ENCODE results near the gene STIMATE. TPM values are rescaled to one million over a fixed set of nuclear protein-coding genes. Genes with fewer than 3 reads are reported as not detected.

Gene STIMATE
- polyA plus RNA-seq, 1 of the 3 experiments (the other 2 are of a cell fraction): 9.3 TPM

DNA sequence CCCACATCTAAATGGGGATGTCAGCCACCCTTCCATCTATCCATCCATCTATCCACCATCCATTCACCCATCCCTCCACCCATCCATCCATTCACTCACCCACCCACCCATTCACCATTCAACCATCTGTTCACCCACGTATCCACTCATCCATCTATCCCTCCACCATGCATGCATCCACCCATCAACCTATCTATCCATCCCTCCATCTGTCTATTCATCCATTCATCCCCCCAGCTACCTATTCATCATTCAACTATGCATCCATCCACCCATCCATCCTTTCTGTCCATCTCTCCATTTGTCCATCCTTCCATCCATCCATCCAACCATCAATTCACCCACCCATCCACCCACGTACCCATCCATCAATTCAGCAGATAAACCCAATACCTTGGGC is 88.2 kb downstream of the STIMATE start:
- Histone ChIP-seq H3K9me2 (no peaks in the 10 kb centered on the region), H3K27me3 (ENCODE audit: insufficient read depth) (no peaks in the 10 kb centered on the region), H3K4me2 (no peak overlapping the region), H3K4me3 (ENCODE audit: low read depth in 2 of 2, low read length in 1 of 2) (no peak overlapping the region), H3K79me2 (ENCODE audit: insufficient read depth) (no peaks in the 10 kb centered on the region), H4K20me1 (ENCODE audit: insufficient read depth) (no peaks in the 10 kb centered on the region), H3K9me3 (no peaks in the 10 kb centered on the region), H3K27ac (ENCODE audit: low read depth in 2 of 2, low read length in 1 of 2) (no peak overlapping the region), H3F3A (replicated peaks; ENCODE audit: insufficient read depth) (no peaks in the 10 kb centered on the region), H3K4me1 (ENCODE audit: control insufficient read depth in 1 of 2, insufficient read depth in 2 of 2, low read depth in 1 of 2, low read length in 1 of 2) (no peaks in the 10 kb centered on the region; a peak in 1 of 4 replicates), H3K9ac (no peak overlapping the region), H3K36me3 (replicated peaks in 1 of 2; ENCODE audit: control insufficient read depth in 1 of 2, insufficient read depth in 2 of 2, low read length in 1 of 2) (no peaks in the 10 kb centered on the region), H2AFZ (ENCODE audit: low read depth) (no peak overlapping the region)
- 15% methylated on average over 2 of the region's 2 CpGs for WGBS (ENCODE audit: low lambda C conversion rate)
- DNase-seq: no peak
- ChIA-PET POLR2A (no interaction called here), CTCF (interaction anchor here (1.6 kb wide), 1 partner anchor 12 kb away, joined by 6 read pairs; no protein-coding TSS in a partner anchor)
- TF ChIP-seq TAF1 (IDR thresholded peaks at IDR 0.05; ENCODE audit: borderline replicate concordance, low read depth, low read length) (no peak), GABPA (IDR thresholded peaks at IDR 0.05; ENCODE audit: low read depth) (no peak), RAD21 (IDR thresholded peaks at IDR 0.05; ENCODE audit: low read length) (no peak), RFX5 (IDR thresholded peaks at IDR 0.05; ENCODE audit: low read length) (no peak), SMC3 (IDR thresholded peaks at IDR 0.05; ENCODE audit: low read depth, low read length) (no peak), NFIC (IDR thresholded peaks at IDR 0.05; ENCODE audit: borderline replicate concordance) (no peak), EP300 (IDR thresholded peaks at IDR 0.05; ENCODE audit: borderline replicate concordance in 1 of 2, low read depth in 1 of 2, low read length in 1 of 2) (no peak), TEAD4 (IDR thresholded peaks at IDR 0.05; ENCODE audit: borderline replicate concordance, insufficient read depth) (no peak), FOXJ3 (CRISPR knock-in tag; IDR thresholded peaks at IDR 0.05) (no peak), RCOR1 (IDR thresholded peaks at IDR 0.05; ENCODE audit: low read length) (no peak), MEF2A (IDR thresholded peaks at IDR 0.05; ENCODE audit: borderline replicate concordance, low read depth) (no peak), FOSL2 (IDR thresholded peaks at IDR 0.05; ENCODE audit: borderline replicate concordance, low read depth) (no peak), MXI1 (IDR thresholded peaks at IDR 0.05; ENCODE audit: low read depth, low read length) (no peak), YY1 (IDR thresholded peaks at IDR 0.05; ENCODE audit: low read depth) (no peak), CHD2 (IDR thresholded peaks at IDR 0.05; ENCODE audit: low read length, partially characterized antibody) (no peak), FOXM1 (IDR thresholded peaks at IDR 0.05; ENCODE audit: low read depth) (no peak)
- TF ChIP-seq, protein P1, sequence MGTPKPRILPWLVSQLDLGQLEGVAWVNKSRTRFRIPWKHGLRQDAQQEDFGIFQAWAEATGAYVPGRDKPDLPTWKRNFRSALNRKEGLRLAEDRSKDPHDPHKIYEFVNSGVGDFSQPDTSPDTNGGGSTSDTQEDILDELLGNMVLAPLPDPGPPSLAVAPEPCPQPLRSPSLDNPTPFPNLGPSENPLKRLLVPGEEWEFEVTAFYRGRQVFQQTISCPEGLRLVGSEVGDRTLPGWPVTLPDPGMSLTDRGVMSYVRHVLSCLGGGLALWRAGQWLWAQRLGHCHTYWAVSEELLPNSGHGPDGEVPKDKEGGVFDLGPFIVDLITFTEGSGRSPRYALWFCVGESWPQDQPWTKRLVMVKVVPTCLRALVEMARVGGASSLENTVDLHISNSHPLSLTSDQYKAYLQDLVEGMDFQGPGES (IDR thresholded peaks at IDR 0.05; ENCODE audit: low read depth, low read length): no peak
- TF ChIP-seq, protein P2, sequence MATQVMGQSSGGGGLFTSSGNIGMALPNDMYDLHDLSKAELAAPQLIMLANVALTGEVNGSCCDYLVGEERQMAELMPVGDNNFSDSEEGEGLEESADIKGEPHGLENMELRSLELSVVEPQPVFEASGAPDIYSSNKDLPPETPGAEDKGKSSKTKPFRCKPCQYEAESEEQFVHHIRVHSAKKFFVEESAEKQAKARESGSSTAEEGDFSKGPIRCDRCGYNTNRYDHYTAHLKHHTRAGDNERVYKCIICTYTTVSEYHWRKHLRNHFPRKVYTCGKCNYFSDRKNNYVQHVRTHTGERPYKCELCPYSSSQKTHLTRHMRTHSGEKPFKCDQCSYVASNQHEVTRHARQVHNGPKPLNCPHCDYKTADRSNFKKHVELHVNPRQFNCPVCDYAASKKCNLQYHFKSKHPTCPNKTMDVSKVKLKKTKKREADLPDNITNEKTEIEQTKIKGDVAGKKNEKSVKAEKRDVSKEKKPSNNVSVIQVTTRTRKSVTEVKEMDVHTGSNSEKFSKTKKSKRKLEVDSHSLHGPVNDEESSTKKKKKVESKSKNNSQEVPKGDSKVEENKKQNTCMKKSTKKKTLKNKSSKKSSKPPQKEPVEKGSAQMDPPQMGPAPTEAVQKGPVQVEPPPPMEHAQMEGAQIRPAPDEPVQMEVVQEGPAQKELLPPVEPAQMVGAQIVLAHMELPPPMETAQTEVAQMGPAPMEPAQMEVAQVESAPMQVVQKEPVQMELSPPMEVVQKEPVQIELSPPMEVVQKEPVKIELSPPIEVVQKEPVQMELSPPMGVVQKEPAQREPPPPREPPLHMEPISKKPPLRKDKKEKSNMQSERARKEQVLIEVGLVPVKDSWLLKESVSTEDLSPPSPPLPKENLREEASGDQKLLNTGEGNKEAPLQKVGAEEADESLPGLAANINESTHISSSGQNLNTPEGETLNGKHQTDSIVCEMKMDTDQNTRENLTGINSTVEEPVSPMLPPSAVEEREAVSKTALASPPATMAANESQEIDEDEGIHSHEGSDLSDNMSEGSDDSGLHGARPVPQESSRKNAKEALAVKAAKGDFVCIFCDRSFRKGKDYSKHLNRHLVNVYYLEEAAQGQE (IDR thresholded peaks at IDR 0.05; ENCODE audit: low read depth, low read length): no peak
- TF ChIP-seq, protein P3, sequence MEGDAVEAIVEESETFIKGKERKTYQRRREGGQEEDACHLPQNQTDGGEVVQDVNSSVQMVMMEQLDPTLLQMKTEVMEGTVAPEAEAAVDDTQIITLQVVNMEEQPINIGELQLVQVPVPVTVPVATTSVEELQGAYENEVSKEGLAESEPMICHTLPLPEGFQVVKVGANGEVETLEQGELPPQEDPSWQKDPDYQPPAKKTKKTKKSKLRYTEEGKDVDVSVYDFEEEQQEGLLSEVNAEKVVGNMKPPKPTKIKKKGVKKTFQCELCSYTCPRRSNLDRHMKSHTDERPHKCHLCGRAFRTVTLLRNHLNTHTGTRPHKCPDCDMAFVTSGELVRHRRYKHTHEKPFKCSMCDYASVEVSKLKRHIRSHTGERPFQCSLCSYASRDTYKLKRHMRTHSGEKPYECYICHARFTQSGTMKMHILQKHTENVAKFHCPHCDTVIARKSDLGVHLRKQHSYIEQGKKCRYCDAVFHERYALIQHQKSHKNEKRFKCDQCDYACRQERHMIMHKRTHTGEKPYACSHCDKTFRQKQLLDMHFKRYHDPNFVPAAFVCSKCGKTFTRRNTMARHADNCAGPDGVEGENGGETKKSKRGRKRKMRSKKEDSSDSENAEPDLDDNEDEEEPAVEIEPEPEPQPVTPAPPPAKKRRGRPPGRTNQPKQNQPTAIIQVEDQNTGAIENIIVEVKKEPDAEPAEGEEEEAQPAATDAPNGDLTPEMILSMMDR (IDR thresholded peaks at IDR 0.05): no peak
- TF ChIP-seq, protein P4, sequence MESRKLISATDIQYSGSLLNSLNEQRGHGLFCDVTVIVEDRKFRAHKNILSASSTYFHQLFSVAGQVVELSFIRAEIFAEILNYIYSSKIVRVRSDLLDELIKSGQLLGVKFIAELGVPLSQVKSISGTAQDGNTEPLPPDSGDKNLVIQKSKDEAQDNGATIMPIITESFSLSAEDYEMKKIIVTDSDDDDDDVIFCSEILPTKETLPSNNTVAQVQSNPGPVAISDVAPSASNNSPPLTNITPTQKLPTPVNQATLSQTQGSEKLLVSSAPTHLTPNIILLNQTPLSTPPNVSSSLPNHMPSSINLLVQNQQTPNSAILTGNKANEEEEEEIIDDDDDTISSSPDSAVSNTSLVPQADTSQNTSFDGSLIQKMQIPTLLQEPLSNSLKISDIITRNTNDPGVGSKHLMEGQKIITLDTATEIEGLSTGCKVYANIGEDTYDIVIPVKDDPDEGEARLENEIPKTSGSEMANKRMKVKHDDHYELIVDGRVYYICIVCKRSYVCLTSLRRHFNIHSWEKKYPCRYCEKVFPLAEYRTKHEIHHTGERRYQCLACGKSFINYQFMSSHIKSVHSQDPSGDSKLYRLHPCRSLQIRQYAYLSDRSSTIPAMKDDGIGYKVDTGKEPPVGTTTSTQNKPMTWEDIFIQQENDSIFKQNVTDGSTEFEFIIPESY (IDR thresholded peaks at IDR 0.05; ENCODE audit: borderline replicate concordance, low read depth): no peak
